Activated naive CD8-positive, alpha-beta T cell treated with anti-CD3 and anti-CD28 coated beads, Interleukin-2, amount 10 ng/mL, durations not matched to agents 7 days and 5 days (primary cell): Measurements from ENCODE around the gene PYROXD2. TPM values are rescaled to one million over a fixed set of nuclear protein-coding genes. Genes with fewer than 3 reads are reported as not detected.

ENCODE experiments used
- ATAC-seq: fragments of 150-1000 bp; cut with Tn5 transposase; one replicate; pipeline ENCODE4 v1.10.0; 2021; ENCODE audit warnings: low read depth, moderate library complexity
- POLR2A ChIA-PET: fragments of 350-600 bp; sonication (Branson Sonifier 250); formaldehyde crosslinking; loops from one replicate; lab custom pipeline; 2021; ENCODE audit warnings: antibody characterized with exemption; lab: Charles Lee
- DNase-seq: peaks from one replicate; pipeline ENCODE4 v3.0.0; 2021
- H3K27ac Mint-ChIP-seq: one replicate; pipeline ENCODE4 v1.8.0; 2022; ENCODE audit warnings: mild to moderate bottlenecking, mixed read lengths
- H3K27me3 Mint-ChIP-seq: one replicate; pipeline ENCODE4 v1.8.0; 2022; ENCODE audit warnings: mild to moderate bottlenecking, moderate library complexity, mixed read lengths
- H3K36me3 Mint-ChIP-seq: one replicate; pipeline ENCODE4 v1.8.0; 2021; ENCODE audit warnings: mild to moderate bottlenecking, mixed read lengths
- H3K4me1 Mint-ChIP-seq: one replicate; pipeline ENCODE4 v1.8.0; 2021; ENCODE audit warnings: mixed read lengths
- H3K4me3 Mint-ChIP-seq: one replicate; pipeline ENCODE4 v1.8.0; 2022; ENCODE audit warnings: mild to moderate bottlenecking, moderate library complexity, mixed read lengths
- H3K9me3 Mint-ChIP-seq: one replicate; pipeline ENCODE4 v1.8.0; 2021; ENCODE audit warnings: mixed read lengths
- total RNA-seq, 2 experiments: library from RNA; stranded (reverse); gene quantifications; one replicate each; pipeline ENCODE4 v1.2.3, GENCODE V29; 2021

The PYROXD2 gene
- total RNA-seq = 10 to 100 TPM; 14.0 to 18.0 TPM

DNA sequence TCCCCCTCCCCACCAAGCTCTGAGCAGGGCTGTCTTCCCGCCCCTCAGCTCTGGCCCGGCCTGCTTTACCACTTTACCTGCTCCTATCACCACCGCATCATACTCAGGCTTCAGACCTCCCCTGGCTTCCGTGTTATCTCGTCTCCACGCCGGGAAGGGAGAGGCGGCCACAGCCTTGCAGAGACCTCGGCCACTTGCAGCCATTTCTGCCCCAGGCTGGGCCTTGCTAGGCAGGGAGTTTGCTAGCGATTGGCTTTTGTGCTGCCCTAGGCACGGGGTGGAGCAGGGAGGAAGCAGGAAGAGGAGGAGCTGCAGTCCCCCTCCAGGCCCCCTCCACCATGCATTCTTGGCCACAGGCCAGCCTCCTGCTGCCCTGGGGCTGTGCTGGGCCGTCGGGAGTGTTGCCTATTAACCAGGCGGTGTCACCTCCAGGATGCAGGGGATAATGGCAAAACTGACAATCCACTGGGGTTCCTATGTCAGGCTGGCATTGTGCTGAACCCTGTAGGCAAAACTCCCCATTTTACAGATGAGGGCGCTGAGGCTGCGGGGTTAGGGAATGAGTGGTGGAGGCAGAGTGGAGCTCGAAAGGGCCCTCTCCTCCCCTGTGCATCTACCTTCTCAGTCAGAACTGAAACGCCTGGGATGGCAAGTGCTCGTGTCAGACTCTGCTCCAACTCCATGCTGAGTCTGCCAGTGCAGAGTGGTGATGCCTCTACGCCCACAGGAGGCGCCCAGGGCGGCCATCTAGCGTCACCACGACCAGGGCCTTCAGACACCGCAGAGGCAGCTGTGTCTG, at the start of gene PYROXD2:
PYROXD2 (minus strand) TSS at position 251 of the 799 bp plus-strand sequence; CDS start at position 204, 47 bp downstream.
- POLR2A ChIA-PET = interaction anchor here (0.5 to 2.4 kb wide), 6 partner anchors 10 to 32 kb away, joined by 3 to 11 read pairs (median 6); partner anchors contain the start of gene HPS1
- Mint-ChIP-seq H3K9me3 (no peaks in the 10 kb centered on the region), H3K36me3 (peaks cover 4% of the 10 kb centered on the region), H3K27me3 (no peaks in the 10 kb centered on the region), H3K4me1 (peaks cover 8% of the 10 kb centered on the region), H3K27ac (peak within 1 kb of the TSS; percentile 99), H3K4me3 (peak within 1 kb of the TSS; percentile 99)
- peak; percentile 68 for DNase-seq
- peak; percentile 96 for ATAC-seq

DNA sequence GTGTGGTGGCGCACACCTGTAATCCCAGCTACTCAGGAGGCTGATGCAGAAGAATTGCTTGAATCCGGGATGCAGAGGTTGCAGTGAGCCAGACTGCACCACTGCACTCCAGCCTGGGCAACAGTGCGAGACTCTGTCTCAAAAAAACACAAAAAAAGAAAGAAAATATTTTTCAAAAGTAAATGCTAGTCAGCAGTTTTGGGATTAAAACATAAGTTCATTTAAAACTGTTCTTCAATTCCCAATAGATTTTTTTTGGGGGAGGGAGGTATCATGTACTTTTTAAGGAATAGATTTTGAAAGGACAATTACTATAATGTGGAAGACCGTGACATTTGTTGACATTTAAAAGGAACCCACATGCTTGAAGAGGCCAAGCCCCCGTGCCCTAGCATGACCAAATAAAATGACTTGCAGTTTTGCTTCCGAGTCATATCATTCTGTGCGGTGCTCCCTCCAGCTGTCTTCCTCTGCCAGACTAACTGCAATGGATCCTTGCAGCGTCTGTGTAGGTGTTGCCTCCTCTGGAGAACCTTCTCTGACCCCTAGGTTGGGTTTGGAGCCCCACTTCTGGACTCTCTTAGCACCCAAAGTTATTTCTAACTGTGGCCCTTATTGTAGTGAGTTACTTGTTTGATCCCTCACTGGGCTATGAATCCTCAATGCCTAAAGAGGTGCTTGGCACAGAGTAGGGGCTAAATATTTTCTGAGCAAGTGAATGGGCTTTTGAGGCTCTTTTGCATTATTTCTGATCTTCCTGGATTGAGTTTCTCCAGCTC, 49.2 kb upstream of the PYROXD2 start:
- no peak overlapping the region for H3K4me3 Mint-ChIP-seq
- no peaks in the 10 kb centered on the region for H3K9me3 Mint-ChIP-seq
- DNase-seq = no peak
- no peaks in the 10 kb centered on the region for H3K36me3 Mint-ChIP-seq
- POLR2A ChIA-PET = no interaction called here
- no peak for ATAC-seq
- no peak overlapping the region for H3K27ac Mint-ChIP-seq
- peaks cover 5% of the 10 kb centered on the region for H3K4me1 Mint-ChIP-seq
- peaks cover 8% of the 10 kb centered on the region for H3K27me3 Mint-ChIP-seq

DNA sequence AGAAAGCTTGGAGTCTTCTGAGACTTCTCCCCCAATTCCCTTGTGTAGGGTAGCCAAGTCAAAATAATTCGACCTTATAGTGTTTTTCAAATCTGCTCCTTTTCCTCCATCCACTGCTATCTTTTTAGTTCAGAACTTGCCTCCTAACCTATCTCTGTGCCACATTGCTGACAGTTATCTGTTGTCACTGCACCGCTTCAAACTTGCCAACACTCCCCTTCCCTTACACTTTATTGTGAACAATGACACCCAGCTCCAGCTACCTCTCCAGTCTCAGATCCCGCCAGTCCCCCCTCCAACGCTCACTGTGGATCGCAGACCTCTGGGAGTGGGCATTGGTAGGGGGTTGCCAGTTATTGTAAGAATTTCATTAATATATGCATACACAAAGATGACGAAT, 48.0 kb upstream of the PYROXD2 start:
- Mint-ChIP-seq H3K4me3 (no peak overlapping the region), H3K27me3 (peaks cover 9% of the 10 kb centered on the region), H3K9me3 (no peaks in the 10 kb centered on the region), H3K36me3 (no peaks in the 10 kb centered on the region), H3K4me1 (peaks cover 2% of the 10 kb centered on the region), H3K27ac (no peak overlapping the region)
- DNase-seq (no peak), ATAC-seq (no peak)
- POLR2A ChIA-PET = no interaction called here

DNA sequence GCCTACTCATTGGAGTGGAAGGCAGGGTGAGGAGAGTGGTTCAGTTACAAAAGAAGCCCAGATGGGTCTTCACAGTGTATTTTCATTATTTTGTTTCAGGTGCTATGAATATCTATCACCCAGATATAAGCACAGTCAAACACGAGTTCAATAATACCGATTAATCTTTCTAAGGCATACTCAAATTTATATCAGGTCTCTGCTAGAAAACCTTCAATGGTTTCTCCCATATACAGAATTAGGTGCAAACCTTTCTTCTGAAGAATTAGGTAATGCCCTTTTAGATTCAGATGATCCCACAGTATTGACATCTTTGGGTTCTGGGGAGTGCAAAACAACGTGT, 46.5 kb upstream of the PYROXD2 start:
- H3K27me3 Mint-ChIP-seq = peaks cover 13% of the 10 kb centered on the region
- no peaks in the 10 kb centered on the region for H3K4me1 Mint-ChIP-seq
- DNase-seq (no peak), ATAC-seq (no peak)
- POLR2A ChIA-PET = no interaction called here
- H3K27ac Mint-ChIP-seq = no peak overlapping the region
- H3K9me3 Mint-ChIP-seq = no peaks in the 10 kb centered on the region
- no peaks in the 10 kb centered on the region for H3K36me3 Mint-ChIP-seq
- H3K4me3 Mint-ChIP-seq = no peak overlapping the region

DNA sequence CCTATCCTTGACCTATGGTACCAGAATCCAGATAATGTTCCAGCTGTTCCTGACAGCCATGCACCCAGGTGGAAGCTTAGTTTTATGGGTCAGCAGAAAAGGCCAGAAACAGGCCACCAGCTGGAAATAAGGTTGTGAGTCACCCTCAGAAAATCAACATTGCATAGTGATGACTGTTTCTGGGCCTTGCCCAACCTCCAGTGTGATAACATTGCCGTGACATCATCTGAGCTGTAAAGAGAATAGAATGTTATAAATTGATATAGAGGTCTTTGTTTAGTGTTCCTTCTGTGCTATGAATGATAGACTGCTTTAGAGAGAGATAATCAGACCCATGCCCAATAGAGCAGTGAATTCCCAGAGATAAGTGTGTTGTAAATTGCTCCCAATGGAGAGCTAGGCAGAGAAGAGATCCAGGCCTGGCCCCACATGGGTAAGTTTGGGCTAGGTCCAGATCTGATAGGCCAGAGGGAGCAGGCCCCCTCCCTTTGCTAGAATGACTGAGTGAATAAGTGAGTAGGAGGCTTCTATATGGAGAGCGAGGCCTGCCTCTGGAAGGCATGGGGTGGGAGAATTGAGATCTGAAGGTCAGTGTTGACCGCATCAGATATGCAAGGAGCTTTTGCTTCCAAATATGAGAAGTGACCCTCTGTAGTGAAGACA, 46.0 kb upstream of the PYROXD2 start:
- no peak overlapping the region for H3K4me3 Mint-ChIP-seq
- DNase-seq (no peak), ATAC-seq (no peak)
- H3K4me1 Mint-ChIP-seq = no peaks in the 10 kb centered on the region
- no peaks in the 10 kb centered on the region for H3K9me3 Mint-ChIP-seq
- POLR2A ChIA-PET = no interaction called here
- no peak overlapping the region for H3K27ac Mint-ChIP-seq
- no peaks in the 10 kb centered on the region for H3K36me3 Mint-ChIP-seq
- H3K27me3 Mint-ChIP-seq = peaks cover 11% of the 10 kb centered on the region

DNA sequence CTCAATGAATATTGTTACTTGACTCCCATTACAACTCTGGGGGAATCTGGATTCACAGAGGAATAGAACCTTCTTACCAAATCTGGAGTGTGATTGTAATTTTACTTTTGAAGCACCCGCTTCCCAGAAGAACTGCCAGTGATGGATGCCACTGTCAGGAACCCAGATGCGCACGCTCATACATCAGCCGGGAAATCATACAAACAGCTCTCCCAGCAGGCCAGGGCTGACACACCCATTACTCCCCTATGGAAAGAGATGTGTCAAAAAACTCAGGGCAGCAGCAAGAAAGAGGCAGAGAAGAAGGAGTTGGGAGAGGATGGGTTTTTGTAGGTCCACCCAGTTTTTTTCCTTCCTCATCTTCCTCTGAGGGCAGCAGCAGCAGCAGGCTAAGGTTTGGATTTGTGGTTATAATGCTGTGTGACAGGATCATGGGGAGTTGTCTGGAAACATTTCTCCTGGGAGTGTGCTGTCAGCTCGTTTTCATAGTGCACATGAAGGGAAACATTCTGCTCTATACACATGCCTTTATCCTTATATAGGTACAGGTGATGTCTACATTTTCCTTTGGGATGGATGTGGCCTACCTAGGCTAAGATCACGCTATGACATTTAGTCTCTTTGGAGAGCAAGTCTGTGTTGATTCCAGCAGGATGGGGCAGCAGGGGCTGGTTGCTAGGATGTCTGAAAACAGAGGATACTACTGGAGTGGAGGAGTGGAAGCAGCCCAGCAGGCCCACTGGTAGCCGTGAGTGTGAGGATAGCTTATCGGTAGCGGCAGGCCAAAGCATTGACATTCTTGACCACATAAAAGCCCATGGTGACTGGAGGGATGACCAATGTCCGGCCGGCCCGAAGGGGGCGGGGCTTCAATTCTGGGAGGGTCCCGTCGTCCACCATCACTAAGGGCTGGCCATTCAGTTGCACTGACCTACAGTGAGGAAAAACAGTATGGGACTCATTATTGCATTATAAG, 44.1 kb upstream of the PYROXD2 start:
- H3K9me3 Mint-ChIP-seq = no peaks in the 10 kb centered on the region
- H3K36me3 Mint-ChIP-seq = no peaks in the 10 kb centered on the region
- POLR2A ChIA-PET = no interaction called here
- no peak overlapping the region for H3K4me3 Mint-ChIP-seq
- no peak overlapping the region for H3K27ac Mint-ChIP-seq
- peaks cover 10% of the 10 kb centered on the region for H3K27me3 Mint-ChIP-seq
- ATAC-seq (no peak), DNase-seq (no peak)
- H3K4me1 Mint-ChIP-seq = no peaks in the 10 kb centered on the region

DNA sequence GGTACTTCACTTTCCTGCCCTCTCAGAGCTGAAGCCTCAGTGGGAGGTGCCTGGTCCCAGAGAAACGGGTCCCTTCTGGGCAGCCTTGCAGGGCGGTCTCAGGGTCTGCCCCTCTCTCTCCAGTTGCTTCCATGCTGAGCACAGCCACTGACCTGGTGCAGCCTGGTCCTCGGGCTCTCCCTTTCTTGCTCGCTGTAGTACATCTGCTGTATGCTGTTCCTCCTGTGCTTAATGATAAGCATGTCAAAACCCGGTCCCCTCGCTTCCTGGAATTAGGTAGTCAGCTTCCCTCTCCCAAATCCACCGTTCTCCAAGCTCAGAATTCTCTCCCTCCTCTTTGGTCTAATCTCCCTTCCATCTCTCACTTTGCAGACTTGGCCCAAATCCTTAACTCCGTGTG, 42.7 kb upstream of the PYROXD2 start:
- ATAC-seq = no peak
- DNase-seq = no peak
- Mint-ChIP-seq H3K27ac (no peak overlapping the region), H3K9me3 (no peaks in the 10 kb centered on the region), H3K4me3 (no peak overlapping the region), H3K27me3 (peaks cover 8% of the 10 kb centered on the region), H3K4me1 (no peaks in the 10 kb centered on the region), H3K36me3 (no peaks in the 10 kb centered on the region)
- POLR2A ChIA-PET = no interaction called here

DNA sequence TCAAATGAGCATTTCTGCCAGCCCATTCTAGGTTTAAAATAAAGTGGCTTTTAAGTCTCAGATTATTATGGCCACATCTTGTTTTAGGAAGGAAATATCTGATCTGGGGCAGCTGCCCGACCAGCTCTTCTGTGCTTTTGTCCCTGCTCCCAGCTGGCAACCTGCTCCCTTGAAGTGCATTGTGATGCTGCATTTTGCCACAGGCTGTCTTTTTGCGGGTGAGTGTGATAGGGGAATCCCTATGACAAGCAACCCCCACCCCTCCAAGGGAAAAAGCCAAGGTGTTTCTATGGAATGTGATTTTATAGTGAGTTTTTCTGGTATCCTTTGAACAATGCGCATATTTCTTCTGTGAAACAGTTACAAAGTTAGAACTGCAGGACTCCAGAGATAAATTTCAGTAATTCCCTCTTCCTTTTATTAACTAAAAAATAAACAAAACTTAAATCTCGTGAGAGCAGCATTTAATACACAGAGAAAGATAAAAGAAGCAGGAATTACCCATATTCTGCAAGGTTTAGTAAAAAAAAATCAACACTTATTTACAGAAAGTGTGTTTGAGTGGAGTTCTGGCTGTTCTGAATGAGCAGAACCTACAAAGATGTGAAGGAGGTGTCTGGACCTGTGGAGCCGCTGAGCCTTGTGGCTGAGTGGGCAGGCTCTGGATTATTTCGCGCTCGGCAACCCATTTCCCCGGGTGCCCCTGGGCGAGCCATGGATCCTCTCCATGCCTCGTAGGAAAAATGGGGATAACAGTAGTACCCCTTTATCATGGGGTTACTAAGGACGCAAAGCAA, 41.9 kb upstream of the PYROXD2 start:
- H3K27me3 Mint-ChIP-seq = peaks cover 12% of the 10 kb centered on the region
- no peaks in the 10 kb centered on the region for H3K9me3 Mint-ChIP-seq
- no peak for DNase-seq
- H3K4me1 Mint-ChIP-seq = no peaks in the 10 kb centered on the region
- ATAC-seq = no peak
- H3K27ac Mint-ChIP-seq = no peak overlapping the region
- POLR2A ChIA-PET = no interaction called here
- no peaks in the 10 kb centered on the region for H3K36me3 Mint-ChIP-seq
- H3K4me3 Mint-ChIP-seq = no peak overlapping the region

DNA sequence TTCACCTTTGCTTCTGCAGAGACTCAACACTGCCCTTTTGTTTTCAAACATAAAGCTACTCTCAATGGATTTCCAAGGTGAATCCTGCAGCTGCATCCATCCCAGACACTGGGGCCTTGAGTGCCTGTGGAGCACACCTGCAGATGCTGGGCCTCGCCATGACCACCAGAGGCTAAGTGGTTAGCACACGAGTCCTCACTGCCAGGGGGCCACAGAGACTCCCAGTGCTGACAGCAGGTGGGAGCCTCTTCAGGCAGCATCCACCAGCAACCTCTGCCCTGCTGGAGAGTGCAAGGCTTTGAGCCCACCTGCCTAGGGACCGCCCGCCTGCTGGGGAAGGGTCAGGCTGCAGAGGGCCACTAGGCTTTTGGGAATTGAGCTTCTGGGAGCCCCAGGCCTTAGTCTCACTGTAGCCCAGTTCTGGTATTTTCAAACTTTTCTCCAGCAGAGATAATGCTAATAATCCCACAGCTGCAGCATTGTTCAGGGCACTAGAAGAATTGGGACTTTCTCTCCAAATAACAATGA, 41.1 kb upstream of the PYROXD2 start:
- Mint-ChIP-seq H3K27ac (no peak overlapping the region), H3K27me3 (peaks cover 15% of the 10 kb centered on the region), H3K4me3 (no peak overlapping the region), H3K9me3 (no peaks in the 10 kb centered on the region), H3K4me1 (no peaks in the 10 kb centered on the region), H3K36me3 (no peaks in the 10 kb centered on the region)
- ATAC-seq = no peak
- POLR2A ChIA-PET = no interaction called here
- no peak for DNase-seq

DNA sequence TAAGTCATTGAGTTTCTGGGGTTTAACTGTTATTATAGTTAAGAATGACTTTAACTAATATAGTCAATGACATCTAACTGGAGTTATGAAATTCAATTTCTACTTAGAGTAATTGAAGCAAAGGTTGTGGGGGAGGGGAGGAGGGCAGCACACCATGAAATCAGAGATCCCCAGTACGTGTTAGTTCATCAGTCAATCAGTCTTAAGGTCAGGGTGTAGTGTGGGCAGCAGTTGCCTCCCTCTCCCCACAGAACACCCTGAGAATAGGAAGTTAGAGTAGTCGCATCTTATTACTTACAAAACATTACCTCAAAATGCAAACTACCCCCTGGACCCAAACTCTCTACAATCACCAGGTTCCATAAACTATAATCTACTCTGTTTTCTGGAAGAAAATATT, 38.7 kb upstream of the PYROXD2 start:
- no peaks in the 10 kb centered on the region for H3K4me1 Mint-ChIP-seq
- no peak overlapping the region for H3K4me3 Mint-ChIP-seq
- POLR2A ChIA-PET = no interaction called here
- ATAC-seq = no peak
- no peaks in the 10 kb centered on the region for H3K9me3 Mint-ChIP-seq
- no peak for DNase-seq
- H3K27me3 Mint-ChIP-seq = peaks cover 21% of the 10 kb centered on the region
- no peak overlapping the region for H3K27ac Mint-ChIP-seq
- no peaks in the 10 kb centered on the region for H3K36me3 Mint-ChIP-seq

DNA sequence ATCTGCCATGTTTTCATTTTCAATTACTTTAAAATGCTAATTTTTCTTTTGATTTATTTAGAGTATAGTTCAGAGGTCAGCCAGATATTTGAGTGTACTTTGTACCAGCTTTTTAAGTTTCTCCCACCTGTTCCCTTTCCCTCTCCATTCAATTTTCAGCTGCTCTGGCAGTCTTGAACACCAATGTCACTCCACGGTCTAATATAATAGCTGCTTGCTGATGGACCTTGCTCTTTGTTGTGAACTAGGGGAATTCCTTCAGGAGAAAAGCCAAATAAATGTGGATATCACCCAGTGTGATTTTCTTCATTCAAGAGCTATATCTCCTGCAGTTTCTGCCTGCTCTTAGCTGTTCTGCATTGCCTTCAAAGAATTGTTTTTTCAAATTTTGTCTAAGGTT, 35.6 kb upstream of the PYROXD2 start:
- DNase-seq (no peak), ATAC-seq (no peak)
- H3K9me3 Mint-ChIP-seq = no peaks in the 10 kb centered on the region
- no peaks in the 10 kb centered on the region for H3K36me3 Mint-ChIP-seq
- peaks cover 7% of the 10 kb centered on the region for H3K4me1 Mint-ChIP-seq
- peaks cover 13% of the 10 kb centered on the region for H3K27me3 Mint-ChIP-seq
- no peak overlapping the region for H3K27ac Mint-ChIP-seq
- POLR2A ChIA-PET = no interaction called here
- no peak overlapping the region for H3K4me3 Mint-ChIP-seq

DNA sequence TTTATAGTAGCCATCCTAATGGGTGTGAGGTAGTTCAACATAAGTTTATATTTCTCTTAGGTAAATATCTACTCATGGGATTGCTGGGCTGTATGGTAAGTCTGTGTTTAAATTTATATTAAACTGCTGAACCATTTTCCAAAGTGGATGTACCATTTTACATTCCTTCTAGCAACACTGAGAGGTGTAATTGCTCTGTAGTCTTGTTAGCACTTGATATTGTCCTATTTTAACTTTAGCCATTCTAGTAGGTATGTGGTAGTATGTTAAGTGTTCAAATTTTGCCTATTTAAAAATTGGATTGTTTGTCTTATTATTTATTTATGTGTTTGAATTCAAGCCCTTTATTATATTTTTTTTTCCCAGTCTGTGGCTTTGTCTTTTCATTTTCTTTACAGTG, 34.3 kb upstream of the PYROXD2 start:
- DNase-seq (no peak), ATAC-seq (no peak)
- Mint-ChIP-seq H3K4me3 (no peak overlapping the region), H3K9me3 (no peaks in the 10 kb centered on the region), H3K27me3 (peaks cover 13% of the 10 kb centered on the region), H3K36me3 (peaks cover 3% of the 10 kb centered on the region), H3K27ac (no peak overlapping the region), H3K4me1 (peaks cover 14% of the 10 kb centered on the region)
- POLR2A ChIA-PET = no interaction called here
